Activated CD4-positive, alpha-beta T cell treated with anti-CD3 and anti-CD28 coated beads, Interleukin-10, Interleukin-2, amounts not matched to agents 100 ng/mL and 50 ng/mL, durations not matched to agents 16 hours and 8 hours (primary cell): Measurements from ENCODE around the gene DOC2B.
"Not testable (repeated sequence)": the region's sequence is repeated elsewhere in the genome, so short reads cannot be mapped to it uniquely, and the experiment has no call there.

Experiments used
- DNase-seq: peaks from one replicate; pipeline ENCODE4 v3.0.0-alpha.2; 2020

Gene DOC2B

GRCh38 chr17:142876-143784 lies 38.3 kb downstream of the DOC2B start:
- no peak for DNase-seq

- DNase-seq, result peak; percentile 45
Measured at GRCh38 chr17:142102-142661, 39.3 kb downstream of the DOC2B start.

DNA sequence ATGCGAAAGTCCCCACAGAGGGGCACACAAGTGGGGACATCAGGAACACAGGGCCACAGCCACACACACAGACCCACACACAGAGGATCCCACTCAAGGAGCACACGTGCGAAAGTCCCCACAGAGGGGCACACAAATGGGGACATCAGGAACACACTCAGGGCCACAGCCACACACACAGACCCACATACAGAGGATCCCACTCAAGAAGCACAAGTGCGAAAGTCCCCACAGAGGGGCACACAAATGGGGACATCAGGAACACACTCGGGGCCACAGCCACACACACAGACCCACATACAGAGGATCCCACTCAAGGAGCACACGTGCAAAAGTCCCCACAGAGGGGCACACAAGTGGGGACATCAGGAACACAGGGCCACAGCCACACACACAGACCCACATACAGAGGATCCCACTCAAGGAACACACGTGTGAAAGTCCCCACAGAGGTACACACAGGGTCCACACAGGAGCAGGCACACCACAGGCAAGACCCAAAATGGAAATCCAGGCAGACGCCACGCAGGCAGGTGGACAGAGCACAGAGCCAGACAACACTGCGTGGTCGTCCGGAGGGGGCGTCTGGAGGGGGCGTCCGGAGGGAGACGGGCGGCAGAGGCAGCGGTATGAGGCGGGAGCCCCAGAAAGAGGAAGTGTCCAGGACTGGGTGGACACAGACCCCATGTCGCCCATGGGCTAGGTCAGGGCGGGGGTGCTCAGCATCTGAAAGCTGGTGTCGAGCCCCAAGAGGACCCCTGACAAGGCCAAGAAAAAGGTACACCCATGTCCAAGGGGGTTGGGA lies 41.8 kb downstream of the DOC2B start:
- DNase-seq, result peak; percentile 0

- not testable (repeated sequence) for DNase-seq
Measured at GRCh38 chr17:137166-137807, 44.2 kb downstream of the DOC2B start, which contains the start of gene SCGB1C2. SCGB1C2 (plus strand) TSS chr17:137569; CDS start chr17:137591, 22 bp downstream.

DNA sequence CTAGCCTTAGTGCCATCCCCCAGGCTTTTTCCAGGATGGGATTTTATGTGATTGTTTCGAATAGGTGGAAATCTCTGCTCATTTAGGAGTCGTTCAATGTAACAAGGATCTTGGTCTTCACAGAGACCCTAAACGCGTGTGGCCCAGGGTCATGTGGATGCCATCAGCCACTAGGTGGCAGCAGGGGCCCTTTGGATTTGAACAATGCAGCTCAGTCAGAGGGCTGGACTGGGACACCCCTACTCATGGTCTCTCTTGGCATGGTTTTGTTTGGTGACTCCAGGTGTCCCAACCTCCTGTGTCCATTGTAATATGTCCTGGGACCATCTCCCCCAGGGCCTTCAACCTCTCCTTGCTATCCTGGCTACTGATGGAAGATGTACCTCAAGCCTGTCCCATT lies 44.9 kb downstream of the DOC2B start:
- DNase-seq, result peak; percentile 69

DNA sequence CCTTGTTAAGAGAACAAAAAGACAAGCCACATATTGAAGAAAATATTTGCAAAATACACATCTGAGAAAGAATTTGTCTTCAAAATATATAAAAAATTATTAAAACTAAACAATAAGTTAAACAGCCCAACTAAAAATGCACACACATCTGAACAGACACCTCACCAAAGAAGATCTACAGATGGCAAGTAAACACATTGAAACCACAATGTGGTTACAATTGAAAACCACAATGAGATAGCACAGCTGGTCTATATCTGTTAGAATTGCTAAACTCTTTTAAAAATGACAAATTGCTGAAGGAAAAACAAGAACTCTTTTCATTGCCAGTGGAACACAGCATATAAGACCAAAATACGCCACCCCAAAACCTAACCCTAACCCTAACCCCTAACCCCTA lies 45.6 kb downstream of the DOC2B start:
- not testable (repeated sequence) for DNase-seq

DNA sequence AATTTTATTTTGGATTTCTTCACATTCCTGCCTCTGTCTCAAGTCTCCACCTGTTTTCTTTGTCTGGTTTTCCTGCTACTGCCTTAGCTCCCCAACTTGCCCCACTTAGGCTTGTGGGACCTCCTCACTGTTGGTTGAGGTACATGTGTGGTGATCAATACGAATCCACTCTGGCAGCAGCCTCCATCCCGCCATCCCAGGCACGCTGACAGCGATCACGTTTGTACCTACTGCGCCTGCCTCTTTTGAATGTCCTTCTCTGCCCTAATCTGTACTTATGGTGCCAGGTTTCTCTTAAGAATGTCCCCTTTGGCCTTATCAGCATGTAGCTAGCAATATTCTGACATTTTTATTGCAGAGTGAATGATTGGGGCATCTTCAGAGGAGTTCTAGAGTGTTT lies 46.4 kb downstream of the DOC2B start:
- DNase-seq, result not testable (repeated sequence)

DNA sequence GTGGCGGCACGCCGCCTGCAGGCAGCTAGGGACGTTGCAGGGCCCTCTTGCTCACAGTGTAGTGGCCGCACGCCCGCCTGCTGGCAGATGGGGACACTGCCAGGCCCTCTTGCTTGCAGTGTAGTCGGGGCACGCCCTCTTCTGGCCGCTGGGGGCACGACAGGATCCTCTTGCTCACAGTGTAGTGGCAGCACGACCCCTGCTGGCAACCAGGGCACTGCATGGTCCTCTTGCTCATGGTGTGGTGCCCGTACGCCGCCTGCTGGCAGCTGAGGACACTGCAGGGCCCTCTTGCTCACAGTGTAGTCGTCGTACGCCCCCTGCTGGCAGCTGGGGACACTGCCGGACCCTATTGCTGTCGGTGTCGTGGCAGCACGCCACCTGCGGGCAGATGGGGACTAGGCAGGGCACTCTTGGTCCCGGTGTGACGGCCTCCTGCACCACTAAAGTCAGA lies 47.1 kb downstream of the DOC2B start:
- DNase-seq, result peak; percentile 61

DNA sequence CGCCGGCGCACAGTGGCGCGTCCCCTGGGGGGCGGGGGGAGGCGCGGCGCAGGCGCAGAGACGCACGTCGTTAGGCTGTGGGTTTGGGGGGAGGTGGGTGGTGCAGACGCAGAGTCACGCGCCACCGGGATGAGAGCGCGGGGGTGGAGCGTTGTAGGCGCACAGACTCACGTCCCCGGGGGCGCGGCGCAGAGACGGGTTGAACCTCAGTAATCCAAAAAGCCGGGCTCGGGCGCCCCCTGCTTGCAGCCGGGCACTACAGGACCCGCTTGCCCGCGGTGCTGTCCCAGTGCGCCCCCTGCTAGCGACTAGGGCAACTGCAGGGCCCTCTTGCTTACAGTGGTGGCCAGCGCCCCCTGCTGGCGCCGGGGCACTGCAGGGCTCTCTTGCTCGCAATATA lies 47.5 kb downstream of the DOC2B start:
- not testable (repeated sequence) for DNase-seq

GRCh38 chr17:118339-118917 lies 63.0 kb downstream of the DOC2B start:
- DNase-seq, result peak; percentile 69

GRCh38 chr17:113111-113510 lies 68.3 kb downstream of the DOC2B start:
- not testable (repeated sequence) for DNase-seq
